Measurements from ENCODE around the gene SRRT. TPM values are rescaled to one million over a fixed set of nuclear protein-coding genes. Genes with fewer than 3 reads are reported as not detected.
A peak's percentile ranks its signal among the peaks of the same experiment; 100 is the strongest.

Gene SRRT
- total and polyA plus RNA-seq, 2 donors from 2014 or later = 58.2 to 127 TPM

GRCh38 chr7:100878013-100878412 lies 3.1 kb downstream of the SRRT start:
- H3K9ac ChIP-seq (ENCODE audit: low read length in 3 of 3) = no peak overlapping the region
- peak in 1 of 5 donors; percentile 37 for DNase-seq

GRCh38 chr7:100878685-100879084 lies 3.8 kb downstream of the SRRT start:
- Histone ChIP-seq H3K27ac (ENCODE audit: low read depth in 2 of 2, low read length in 2 of 2) (no peak overlapping the region), H3K9ac (ENCODE audit: low read length in 3 of 3) (no peak overlapping the region), H3K4me1 (ENCODE audit: control insufficient read depth in 2 of 3, insufficient read depth in 2 of 3, low read depth in 1 of 3, low read length in 3 of 3) (peaks cover 4 to 17% (median 11%) of the 10 kb centered on the region in 3 donors)

More at GRCh38 chr7:100878013-100878412, 3.1 kb downstream of the SRRT start:
- H3K27ac ChIP-seq (ENCODE audit: low read depth in 2 of 2, low read length in 2 of 2) = no peak overlapping the region
- no peaks in the 10 kb centered on the region for H3K9me3 ChIP-seq (ENCODE audit: control insufficient read depth in 2 of 3, insufficient read depth in 1 of 3, low read length in 3 of 3)
- no peak for TF ChIP-seq CTCF (IDR thresholded peaks at IDR 0.05; ENCODE audit: borderline replicate concordance, extremely low read depth, insufficient read depth)
- H3K4me3 ChIP-seq (ENCODE audit: low read length in 3 of 3) = no peak overlapping the region
- FAIRE-seq = no peak
- H3K36me3 ChIP-seq (ENCODE audit: control insufficient read depth in 2 of 3, insufficient read depth in 3 of 3, low read length in 3 of 3) = peaks cover 2 to 24% (median 12%) of the 10 kb centered on the region in 3 donors
- no peaks in the 10 kb centered on the region for H3K27me3 ChIP-seq (ENCODE audit: control insufficient read depth, insufficient read depth, low read length)
- intact Hi-C loops (cut with DNase I) = no loop called here
- peaks cover 4 to 17% (median 11%) of the 10 kb centered on the region in 3 donors for H3K4me1 ChIP-seq (ENCODE audit: control insufficient read depth in 2 of 3, insufficient read depth in 2 of 3, low read depth in 1 of 3, low read length in 3 of 3)

GRCh38 chr7:100879685-100880261 lies 4.9 kb downstream of the SRRT start:
- Histone ChIP-seq H3K9ac (ENCODE audit: low read length in 3 of 3) (no peak overlapping the region), H3K4me3 (ENCODE audit: low read length in 3 of 3) (no peak overlapping the region), H3K27me3 (ENCODE audit: control insufficient read depth, insufficient read depth, low read length) (no peaks in the 10 kb centered on the region), H3K4me1 (ENCODE audit: control insufficient read depth in 2 of 3, insufficient read depth in 2 of 3, low read depth in 1 of 3, low read length in 3 of 3) (peaks cover 4 to 12% (median 8%) of the 10 kb centered on the region in 3 donors), H3K27ac (ENCODE audit: low read depth in 2 of 2, low read length in 2 of 2) (no peak overlapping the region), H3K36me3 (ENCODE audit: control insufficient read depth in 2 of 3, insufficient read depth in 3 of 3, low read length in 3 of 3) (peaks cover 2 to 31% (median 12%) of the 10 kb centered on the region in 3 donors), H3K9me3 (ENCODE audit: control insufficient read depth in 2 of 3, insufficient read depth in 1 of 3, low read length in 3 of 3) (no peaks in the 10 kb centered on the region)
- intact Hi-C loops (cut with DNase I) = no loop called here
- FAIRE-seq (no peak), DNase-seq (no peak)
- no peak for TF ChIP-seq CTCF (IDR thresholded peaks at IDR 0.05; ENCODE audit: borderline replicate concordance, extremely low read depth, insufficient read depth)

More at GRCh38 chr7:100878685-100879084, 3.8 kb downstream of the SRRT start:
- no peak for FAIRE-seq
- DNase-seq = no peak
- intact Hi-C loops (cut with DNase I) = no loop called here
- H3K9me3 ChIP-seq (ENCODE audit: control insufficient read depth in 2 of 3, insufficient read depth in 1 of 3, low read length in 3 of 3) = no peaks in the 10 kb centered on the region
- H3K27me3 ChIP-seq (ENCODE audit: control insufficient read depth, insufficient read depth, low read length) = no peaks in the 10 kb centered on the region
- no peak overlapping the region for H3K4me3 ChIP-seq (ENCODE audit: low read length in 3 of 3)
- peaks cover 2 to 26% (median 9%) of the 10 kb centered on the region in 3 donors for H3K36me3 ChIP-seq (ENCODE audit: control insufficient read depth in 2 of 3, insufficient read depth in 3 of 3, low read length in 3 of 3)
- no peak for TF ChIP-seq CTCF (IDR thresholded peaks at IDR 0.05; ENCODE audit: borderline replicate concordance, extremely low read depth, insufficient read depth)
